ENCODE data around the gene CLEC1A. TPM values are rescaled to one million over a fixed set of nuclear protein-coding genes. Genes with fewer than 3 reads are reported as not detected.

The CLEC1A gene
- total and polyA plus RNA-seq, 11 donors: 1.2 to 7.3 (median 2.5) TPM

DNA sequence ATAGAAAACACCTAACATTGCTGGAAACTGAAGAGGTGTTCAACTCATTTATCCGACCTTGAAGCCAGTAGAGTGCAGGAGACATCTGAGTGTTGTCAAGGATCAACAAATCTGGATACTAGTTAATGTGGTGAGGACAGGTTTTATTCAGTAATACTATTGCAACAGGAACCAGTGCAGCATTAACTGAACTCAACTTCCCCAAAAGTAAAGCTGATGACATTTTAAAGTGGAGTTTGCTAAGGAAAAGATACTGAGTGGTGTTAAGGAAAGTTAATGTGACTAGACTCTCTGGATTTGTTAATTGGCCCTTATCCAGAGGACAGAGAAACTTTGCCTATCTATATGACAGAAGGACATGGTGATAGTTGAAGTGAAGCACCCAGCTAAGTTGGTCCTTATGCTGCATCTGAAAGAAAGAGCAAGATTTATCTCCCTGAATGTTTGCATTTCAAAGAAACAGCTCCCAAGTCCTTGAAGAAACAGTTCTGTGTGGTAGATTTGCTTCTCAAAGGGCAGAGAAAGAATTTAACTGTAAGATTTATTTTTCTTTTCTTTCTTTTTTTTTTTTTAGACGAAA lies 32.4 kb upstream of the CLEC1A start:
- Histone ChIP-seq H3K27ac (peak overlapping the region in 3 of 12 donors; percentile 4 to 95 (median 19)), H3K9me3 (no peaks in the 10 kb centered on the region), H3K36me3 (no peaks in the 10 kb centered on the region), H3K4me1 (peaks cover 0 to 29% (median 0%) of the 10 kb centered on the region in 12 donors), H3K27me3 (no peaks in the 10 kb centered on the region), H3K4me3 (no peak overlapping the region)
- WGBS, 4 donors: 61 to 66% (median 65%) methylated on average over 2 of the region's 2 CpGs
- DNase-seq (no peak), ATAC-seq (peak in 2 of 4 donors; percentile 29 to 62)
- intact Hi-C loops (cut with DNase I): no loop called here
- TF ChIP-seq POLR2A (IDR thresholded peaks at IDR 0.05) (no peak), CTCF (IDR thresholded peaks at IDR 0.05) (no peak)

DNA sequence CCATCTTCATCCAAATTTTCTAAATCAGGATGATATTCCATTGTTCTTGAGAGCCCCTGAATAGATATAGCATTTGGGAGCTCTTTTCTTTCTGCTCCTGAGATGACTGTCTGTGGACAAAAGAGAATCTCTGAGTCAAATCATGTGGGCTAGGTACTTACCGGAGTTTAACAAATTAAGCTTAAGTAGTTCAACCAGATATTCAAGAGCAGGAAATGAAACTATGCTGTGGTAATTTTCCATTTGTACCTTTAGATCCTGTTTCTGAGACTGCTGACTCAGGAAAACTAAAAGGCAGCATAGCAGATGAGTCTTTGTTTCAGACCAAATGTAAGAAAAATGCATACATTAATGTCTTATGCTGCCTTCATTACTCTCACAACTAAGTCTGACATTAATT lies 31.3 kb upstream of the CLEC1A start, which contains the start of gene CLEC7A:
Gene CLEC7A (minus strand): TSS at position 158 of the 400 bp plus-strand sequence. CDS start 117 bp downstream, at position 41.
- Histone ChIP-seq H3K36me3 (no peaks in the 10 kb centered on the region), H3K27ac (peak within 1 kb of the TSS in 6 of 12 donors; percentile 2 to 95 (median 59)), H3K9me3 (no peaks in the 10 kb centered on the region), H3K4me3 (peak within 1 kb of the TSS in 6 of 12 donors; percentile 14 to 58 (median 16)), H3K4me1 (peaks cover 0 to 29% (median 0%) of the 10 kb centered on the region in 12 donors), H3K27me3 (no peaks in the 10 kb centered on the region)
- intact Hi-C loops (cut with DNase I): no loop called here
- DNase-seq: no peak
- ATAC-seq: peak in 2 of 4 donors; percentile 31 to 41
- no peak for TF ChIP-seq CTCF (IDR thresholded peaks at IDR 0.05)
- no peak for TF ChIP-seq POLR2A (IDR thresholded peaks at IDR 0.05)
- 48 to 64% (median 58%) methylated on average over 1 of the region's 1 CpG for WGBS, 4 donors

DNA sequence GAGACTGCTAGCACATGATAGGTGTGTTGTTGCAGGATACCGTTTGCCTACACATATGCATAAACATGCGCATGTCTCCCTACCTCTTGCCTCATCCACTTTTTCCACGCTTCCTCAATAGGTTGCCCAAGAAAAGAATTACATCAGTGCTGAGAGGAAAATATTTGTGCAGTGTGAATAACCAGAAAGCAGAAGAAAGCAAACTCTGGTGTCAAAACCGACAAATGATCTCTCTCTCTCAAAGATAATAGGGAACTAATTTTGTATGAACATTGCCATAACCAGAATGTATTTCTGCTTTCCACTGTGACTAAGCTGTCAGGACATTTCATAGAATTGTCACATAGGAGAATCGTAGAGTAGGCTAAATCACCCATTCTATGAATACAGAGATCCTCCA lies 29.9 kb upstream of the CLEC1A start:
- ATAC-seq: peak; percentile 51 to 84 (median 65)
- no peaks in the 10 kb centered on the region for H3K36me3 ChIP-seq
- H3K9me3 ChIP-seq: no peaks in the 10 kb centered on the region
- no peak for TF ChIP-seq POLR2A (IDR thresholded peaks at IDR 0.05)
- TF ChIP-seq CTCF (IDR thresholded peaks at IDR 0.05): no peak
- WGBS, 4 donors: 70 to 80% (median 77%) methylated on average over 5 of the region's 5 CpGs
- H3K4me1 ChIP-seq: peaks cover 0 to 29% (median 0%) of the 10 kb centered on the region in 12 donors
- no peak for DNase-seq
- peak overlapping the region in 3 of 12 donors; percentile 14 to 58 (median 17) for H3K4me3 ChIP-seq
- H3K27me3 ChIP-seq: no peaks in the 10 kb centered on the region
- intact Hi-C loops (cut with DNase I): no loop called here
- H3K27ac ChIP-seq: peak overlapping the region in 6 of 12 donors; percentile 27 to 95 (median 59)

DNA sequence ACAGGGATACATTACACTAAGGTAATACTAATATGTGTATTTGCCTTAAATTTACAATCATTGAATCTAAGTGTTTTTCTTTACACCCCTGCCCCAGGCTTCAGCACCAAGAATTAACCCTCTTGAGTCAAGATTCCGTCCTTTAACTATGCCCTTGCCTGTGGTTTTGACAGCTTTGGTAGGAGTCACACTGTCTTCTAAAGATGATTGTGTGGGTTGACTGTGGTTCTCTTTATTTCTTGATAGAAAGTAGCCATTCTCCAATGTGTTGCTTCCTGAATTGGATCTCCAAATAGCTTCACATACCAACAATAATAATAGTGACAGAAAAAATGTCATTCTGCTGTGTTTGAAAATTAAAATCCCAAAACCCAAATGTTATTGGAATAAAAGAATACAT lies 27.6 kb upstream of the CLEC1A start:
- TF ChIP-seq CTCF (IDR thresholded peaks at IDR 0.05) (no peak), POLR2A (IDR thresholded peaks at IDR 0.05) (no peak)
- Histone ChIP-seq H3K36me3 (no peaks in the 10 kb centered on the region), H3K27me3 (no peaks in the 10 kb centered on the region), H3K27ac (peak overlapping the region in 1 of 12 donors; percentile 0), H3K4me1 (peaks cover 0 to 13% (median 0%) of the 10 kb centered on the region in 12 donors), H3K9me3 (no peaks in the 10 kb centered on the region), H3K4me3 (no peak overlapping the region)
- DNase-seq (no peak), ATAC-seq (no peak)
- intact Hi-C loops (cut with DNase I): no loop called here
- 42 to 83% (median 78%) methylated on average over 1 of the region's 1 CpG for WGBS, 4 donors
